SK-N-MC (cell line): ENCODE data around the gene PIK3CG.
"Not testable (repeated sequence)": the region's sequence is repeated elsewhere in the genome, so short reads cannot be mapped to it uniquely, and the experiment has no call there.

Source experiments
- EZH2 ChIP-seq: fragments of 200-600 bp; sonication (generic); IDR thresholded peaks from one replicate; pipeline ENCODE4 v1.6.1; 2017; ENCODE audit warnings: antibody characterized with exemption
- FOXP2 ChIP-seq: optimal IDR thresholded peaks from 2 replicates; pipeline ENCODE3; 2011; ENCODE audit warnings: mild to moderate bottlenecking, moderate library complexity; ENCODE audit not compliant: insufficient read depth; ENCODE audit errors: extremely low read length, control extremely low read depth
- POLR2AphosphoS5 ChIP-seq: IDR thresholded peaks from 2 replicates; pipeline ENCODE4 v1.6.1; 2012; ENCODE audit warnings: mild to moderate bottlenecking, low read depth, low read length, borderline replicate concordance

- TF ChIP-seq POLR2AphosphoS5, EZH2, FOXP2: not testable (repeated sequence)
These were observed 33.9 kb downstream of the PIK3CG start for GRCh38 chr7:106898967-106899366.
